Prostate gland (tissue), 2 donors: ENCODE measurements around the gene SEMA6A. TPM values are rescaled to one million over a fixed set of nuclear protein-coding genes. Genes with fewer than 3 reads are reported as not detected.

ENCODE experiments used
- DNase-seq: peaks from one replicate; pipeline ENCODE4 v3.0.0-alpha.2; 2019; ENCODE audit warnings: low spot score
- H3K27ac ChIP-seq, 2 donors: fragments of 200-600 bp; sonication (generic); 2 replicates each; pipeline ENCODE4 v1.5.1; 2017 to 2019
- H3K27me3 ChIP-seq: fragments of 200-600 bp; sonication (generic); replicated peaks from 2 replicates; pipeline ENCODE4 v1.5.1; 2019; ENCODE audit not compliant: insufficient read depth
- H3K36me3 ChIP-seq, 2 donors: fragments of 200-600 bp; sonication (generic); 1 replicate in 1 of 2; 2 replicates in 1 of 2; pipeline versions ENCODE4 v1.5.1 to v1.8.1; 2017 to 2019
- H3K4me1 ChIP-seq: fragments of 200-600 bp; sonication (generic); replicated peaks from 2 replicates; pipeline ENCODE4 v1.5.1; 2019
- H3K4me3 ChIP-seq, 2 donors: fragments of 200-600 bp; sonication (generic); 2 replicates each; pipeline ENCODE4 v1.5.1; 2017 to 2019
- H3K9me3 ChIP-seq: fragments of 200-600 bp; sonication (generic); 2 replicates; pipeline ENCODE4 v1.5.1; 2017
- POLR2A ChIP-seq: fragments of 450-650 bp; IDR thresholded peaks from one replicate; pipeline ENCODE4 v1.6.1; 2016; ENCODE audit warnings: antibody characterized with exemption, mild to moderate bottlenecking
- POLR2AphosphoS5 ChIP-seq: sonication (generic); formaldehyde crosslinking; IDR thresholded peaks from one replicate; pipeline ENCODE4 v1.6.1; 2017; ENCODE audit warnings: antibody characterized with exemption
- WGBS: methylation state at CpG from one replicate; pipeline ENCODE4 v1.1.5; 2018; 5-methylcytosine and 5-hydroxymethylcytosine counted together
- intact Hi-C: fragments of 100-400 bp; cut with DNase I; formaldehyde crosslinking; loops from one replicate; pipeline ENCODE4 v1.14.2; 2022
- total RNA-seq, 2 donors: library from RNA; depleted of rRNA; stranded (reverse); fragments of >200 nt; gene quantifications; one replicate each; pipeline ENCODE4 v1.1.0, GENCODE V29; 2016
- TF ChIP-seq, protein P1 (sequence below), 4 experiments: fragments of 200-600 bp in 2 of 4; fragments of 450-650 bp in 2 of 4; sonication (generic) in 2 of 4; IDR thresholded peaks; 1 replicate in 3 of 4; 2 replicates in 1 of 4; pipeline ENCODE4 v1.5.1; 2016 to 2019; ENCODE audit warnings: antibody characterized with exemption in 4 of 4, mild to moderate bottlenecking in 2 of 4, moderate library complexity in 2 of 4

Gene SEMA6A
- total RNA-seq, 2 donors from 2014 or later: 12.8 to 57.1 TPM

DNA sequence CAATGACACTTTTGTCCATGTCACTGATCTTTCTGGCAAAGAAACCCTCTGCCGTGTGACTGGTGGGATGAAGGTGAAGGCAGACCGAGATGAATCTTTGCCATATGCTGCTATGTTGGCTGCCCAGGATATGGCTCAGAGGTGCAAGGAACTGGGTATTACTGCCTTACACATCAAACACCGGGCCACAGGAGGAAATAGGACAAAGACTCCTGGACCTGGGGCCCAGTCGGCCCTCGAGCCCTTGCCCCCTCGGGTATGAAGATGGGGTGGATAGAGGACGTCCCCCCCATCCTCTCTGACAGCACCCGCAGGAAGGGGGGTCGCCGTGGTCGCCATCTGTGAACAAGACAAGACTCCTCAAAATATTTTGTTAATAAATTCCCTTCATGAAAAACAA lies 12.0 kb downstream of the SEMA6A start:
- no peak for DNase-seq
- intact Hi-C loops: no loop called here
- no peaks in the 10 kb centered on the region for H3K36me3 ChIP-seq
- WGBS: 94% methylated on average over 11 of the region's 11 CpGs
- no peaks in the 10 kb centered on the region for H3K4me1 ChIP-seq
- H3K27me3 ChIP-seq: no peaks in the 10 kb centered on the region
- no peak overlapping the region for H3K27ac ChIP-seq
- no peak overlapping the region for H3K4me3 ChIP-seq
- TF ChIP-seq POLR2AphosphoS5: no peak
- TF ChIP-seq, protein P1, sequence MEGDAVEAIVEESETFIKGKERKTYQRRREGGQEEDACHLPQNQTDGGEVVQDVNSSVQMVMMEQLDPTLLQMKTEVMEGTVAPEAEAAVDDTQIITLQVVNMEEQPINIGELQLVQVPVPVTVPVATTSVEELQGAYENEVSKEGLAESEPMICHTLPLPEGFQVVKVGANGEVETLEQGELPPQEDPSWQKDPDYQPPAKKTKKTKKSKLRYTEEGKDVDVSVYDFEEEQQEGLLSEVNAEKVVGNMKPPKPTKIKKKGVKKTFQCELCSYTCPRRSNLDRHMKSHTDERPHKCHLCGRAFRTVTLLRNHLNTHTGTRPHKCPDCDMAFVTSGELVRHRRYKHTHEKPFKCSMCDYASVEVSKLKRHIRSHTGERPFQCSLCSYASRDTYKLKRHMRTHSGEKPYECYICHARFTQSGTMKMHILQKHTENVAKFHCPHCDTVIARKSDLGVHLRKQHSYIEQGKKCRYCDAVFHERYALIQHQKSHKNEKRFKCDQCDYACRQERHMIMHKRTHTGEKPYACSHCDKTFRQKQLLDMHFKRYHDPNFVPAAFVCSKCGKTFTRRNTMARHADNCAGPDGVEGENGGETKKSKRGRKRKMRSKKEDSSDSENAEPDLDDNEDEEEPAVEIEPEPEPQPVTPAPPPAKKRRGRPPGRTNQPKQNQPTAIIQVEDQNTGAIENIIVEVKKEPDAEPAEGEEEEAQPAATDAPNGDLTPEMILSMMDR (IDR thresholded peaks at IDR 0.05): no peak
- no peak for TF ChIP-seq POLR2A
- no peaks in the 10 kb centered on the region for H3K9me3 ChIP-seq

DNA sequence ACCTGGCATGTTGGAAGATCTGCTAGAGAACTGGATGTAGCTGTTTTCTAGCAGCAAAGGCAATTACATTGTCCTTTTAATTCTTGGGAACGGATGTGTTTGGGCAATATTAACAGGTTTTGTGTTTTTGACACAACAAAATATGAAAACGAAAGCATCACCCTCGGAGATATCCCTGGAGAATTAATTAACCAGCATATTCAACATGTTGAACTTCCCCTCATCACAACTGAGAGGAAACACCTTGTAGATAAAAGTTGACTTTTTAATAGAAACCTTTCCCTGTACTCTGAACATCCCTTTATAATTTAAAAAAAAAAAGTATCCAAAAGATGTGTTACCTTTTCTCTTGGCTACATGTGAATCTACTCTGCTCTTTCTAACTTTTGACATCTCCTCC lies 13.0 kb downstream of the SEMA6A start:
- 83% methylated on average over 3 of the region's 3 CpGs for WGBS
- Histone ChIP-seq H3K4me1 (no peaks in the 10 kb centered on the region), H3K4me3 (no peak overlapping the region), H3K36me3 (no peaks in the 10 kb centered on the region), H3K27ac (no peak overlapping the region), H3K9me3 (no peaks in the 10 kb centered on the region), H3K27me3 (no peaks in the 10 kb centered on the region)
- intact Hi-C loops: no loop called here
- DNase-seq: no peak
- no peak for TF ChIP-seq POLR2A
- TF ChIP-seq, protein P1 (IDR thresholded peaks at IDR 0.05): no peak
- no peak for TF ChIP-seq POLR2AphosphoS5

- H3K4me3 ChIP-seq: no peak overlapping the region
- no peak for DNase-seq
- H3K36me3 ChIP-seq: no peaks in the 10 kb centered on the region
- no peaks in the 10 kb centered on the region for H3K9me3 ChIP-seq
- no peaks in the 10 kb centered on the region for H3K4me1 ChIP-seq
- H3K27me3 ChIP-seq: no peaks in the 10 kb centered on the region
- TF ChIP-seq POLR2AphosphoS5: no peak
- TF ChIP-seq, protein P1 (IDR thresholded peaks at IDR 0.05): no peak
- no peak for TF ChIP-seq POLR2A
- H3K27ac ChIP-seq: no peak overlapping the region
- WGBS: 85% methylated on average over 4 of the region's 4 CpGs
- intact Hi-C loops: no loop called here
Measured at GRCh38 chr5:116559673-116560164, 14.9 kb downstream of the SEMA6A start.

GRCh38 chr5:116559239-116559638 lies 15.4 kb downstream of the SEMA6A start:
- no peak for DNase-seq
- intact Hi-C loops: no loop called here
- Histone ChIP-seq H3K4me1 (no peaks in the 10 kb centered on the region), H3K36me3 (no peaks in the 10 kb centered on the region), H3K27ac (no peak overlapping the region), H3K27me3 (no peaks in the 10 kb centered on the region), H3K4me3 (no peak overlapping the region), H3K9me3 (no peaks in the 10 kb centered on the region)
- TF ChIP-seq POLR2A (no peak), POLR2AphosphoS5 (no peak)
- TF ChIP-seq, protein P1 (IDR thresholded peaks at IDR 0.05): no peak
- WGBS: 88% methylated on average over 15 of the region's 16 CpGs

- H3K9me3 ChIP-seq: no peaks in the 10 kb centered on the region
- TF ChIP-seq POLR2A (no peak), POLR2AphosphoS5 (no peak)
- TF ChIP-seq, protein P1 (IDR thresholded peaks at IDR 0.05): peak in 3 of 4 experiments; percentile 18 to 39 (median 34)
- intact Hi-C loops: no loop called here
- H3K27ac ChIP-seq: no peak overlapping the region
- no peak for DNase-seq
- no peaks in the 10 kb centered on the region for H3K27me3 ChIP-seq
- H3K4me3 ChIP-seq: no peak overlapping the region
- H3K4me1 ChIP-seq: no peaks in the 10 kb centered on the region
- H3K36me3 ChIP-seq: no peaks in the 10 kb centered on the region
- WGBS: 43% methylated on average over 5 of the region's 5 CpGs
Measured at GRCh38 chr5:116557669-116558271, 16.9 kb downstream of the SEMA6A start.
